HG03196 (cell line): ENCODE results near the gene SPNS2.

Experiments used
- ATAC-seq: cut with Tn5 transposase; IDR thresholded peaks from one replicate; pipeline ENCODE4 v1.9.1; 2021; ENCODE audit not compliant: unreplicated experiment

SPNS2 gene

GRCh38 chr17:4536742-4537411 is 38.2 kb downstream of the SPNS2 start:
- no peak for ATAC-seq

- ATAC-seq = no peak
Measured at GRCh38 chr17:4537451-4538235, 39.0 kb downstream of the SPNS2 start.

GRCh38 chr17:4538236-4539002 is 39.7 kb downstream of the SPNS2 start:
- ATAC-seq = no peak

- no peak for ATAC-seq
Measured at GRCh38 chr17:4539025-4539424, 40.3 kb downstream of the SPNS2 start.

GRCh38 chr17:4539576-4540223 is 41.0 kb downstream of the SPNS2 start:
- ATAC-seq = no peak

GRCh38 chr17:4540224-4540651 is 41.6 kb downstream of the SPNS2 start:
- no peak for ATAC-seq

GRCh38 chr17:4540687-4541327 is 42.1 kb downstream of the SPNS2 start:
- no peak for ATAC-seq

GRCh38 chr17:4541328-4542002 is 42.8 kb downstream of the SPNS2 start:
- ATAC-seq = no peak

GRCh38 chr17:4542003-4542725 is 43.5 kb downstream of the SPNS2 start:
- no peak for ATAC-seq

- no peak for ATAC-seq
Measured at GRCh38 chr17:4542726-4543191, 44.1 kb downstream of the SPNS2 start.

- ATAC-seq = no peak
Measured at GRCh38 chr17:4543557-4544026, 44.9 kb downstream of the SPNS2 start.

- no peak for ATAC-seq
Measured at GRCh38 chr17:4544135-4544950, 45.7 kb downstream of the SPNS2 start.

- no peak for ATAC-seq
Measured at GRCh38 chr17:4544951-4545216, 46.2 kb downstream of the SPNS2 start.

- no peak for ATAC-seq
Measured at GRCh38 chr17:4545217-4545951, 46.7 kb downstream of the SPNS2 start.

GRCh38 chr17:4547118-4547906 is 48.6 kb downstream of the SPNS2 start:
- ATAC-seq = no peak

- ATAC-seq = no peak
Measured at GRCh38 chr17:4548061-4548461, 49.4 kb downstream of the SPNS2 start.
